HG03095 (cell line): ENCODE measurements around the gene ASAP2.

ENCODE experiments used
- ATAC-seq: cut with Tn5 transposase; IDR thresholded peaks from one replicate; pipeline ENCODE4 v1.9.1; 2021; ENCODE audit warnings: moderate library complexity; ENCODE audit not compliant: unreplicated experiment

The ASAP2 gene

GRCh38 chr2:9271691-9272090, 65.1 kb downstream of the ASAP2 start:
- ATAC-seq, result no peak

GRCh38 chr2:9273486-9274130, 67.0 kb downstream of the ASAP2 start:
- no peak for ATAC-seq

- no peak for ATAC-seq
These were observed 68.2 kb downstream of the ASAP2 start for GRCh38 chr2:9274701-9275343.

- ATAC-seq, result no peak
These were observed 68.8 kb downstream of the ASAP2 start for GRCh38 chr2:9275399-9275798.

- no peak for ATAC-seq
These were observed 69.5 kb downstream of the ASAP2 start for GRCh38 chr2:9276074-9276473.

GRCh38 chr2:9276901-9277451, 70.4 kb downstream of the ASAP2 start:
- ATAC-seq, result no peak

GRCh38 chr2:9278439-9278838, 71.8 kb downstream of the ASAP2 start:
- ATAC-seq, result no peak

GRCh38 chr2:9279426-9279825, 72.8 kb downstream of the ASAP2 start:
- ATAC-seq, result no peak

GRCh38 chr2:9280224-9280623, 73.6 kb downstream of the ASAP2 start:
- no peak for ATAC-seq

GRCh38 chr2:9281145-9281544, 74.5 kb downstream of the ASAP2 start:
- ATAC-seq, result no peak

GRCh38 chr2:9282128-9283112, 75.8 kb downstream of the ASAP2 start:
- no peak for ATAC-seq

GRCh38 chr2:9284521-9285297, 78.1 kb downstream of the ASAP2 start:
- ATAC-seq, result no peak

- no peak for ATAC-seq
These were observed 78.8 kb downstream of the ASAP2 start for GRCh38 chr2:9285385-9285920.

GRCh38 chr2:9285921-9286320, 79.3 kb downstream of the ASAP2 start:
- ATAC-seq, result no peak

- no peak for ATAC-seq
These were observed 80.2 kb downstream of the ASAP2 start for GRCh38 chr2:9286554-9287399.

- ATAC-seq, result no peak
These were observed 80.9 kb downstream of the ASAP2 start for GRCh38 chr2:9287400-9288045.

GRCh38 chr2:9288233-9288632, 81.6 kb downstream of the ASAP2 start:
- ATAC-seq, result no peak

- no peak for ATAC-seq
These were observed 82.2 kb downstream of the ASAP2 start for GRCh38 chr2:9288681-9289338.
